ENCODE results near the gene SNUPN.

The SNUPN gene

DNA sequence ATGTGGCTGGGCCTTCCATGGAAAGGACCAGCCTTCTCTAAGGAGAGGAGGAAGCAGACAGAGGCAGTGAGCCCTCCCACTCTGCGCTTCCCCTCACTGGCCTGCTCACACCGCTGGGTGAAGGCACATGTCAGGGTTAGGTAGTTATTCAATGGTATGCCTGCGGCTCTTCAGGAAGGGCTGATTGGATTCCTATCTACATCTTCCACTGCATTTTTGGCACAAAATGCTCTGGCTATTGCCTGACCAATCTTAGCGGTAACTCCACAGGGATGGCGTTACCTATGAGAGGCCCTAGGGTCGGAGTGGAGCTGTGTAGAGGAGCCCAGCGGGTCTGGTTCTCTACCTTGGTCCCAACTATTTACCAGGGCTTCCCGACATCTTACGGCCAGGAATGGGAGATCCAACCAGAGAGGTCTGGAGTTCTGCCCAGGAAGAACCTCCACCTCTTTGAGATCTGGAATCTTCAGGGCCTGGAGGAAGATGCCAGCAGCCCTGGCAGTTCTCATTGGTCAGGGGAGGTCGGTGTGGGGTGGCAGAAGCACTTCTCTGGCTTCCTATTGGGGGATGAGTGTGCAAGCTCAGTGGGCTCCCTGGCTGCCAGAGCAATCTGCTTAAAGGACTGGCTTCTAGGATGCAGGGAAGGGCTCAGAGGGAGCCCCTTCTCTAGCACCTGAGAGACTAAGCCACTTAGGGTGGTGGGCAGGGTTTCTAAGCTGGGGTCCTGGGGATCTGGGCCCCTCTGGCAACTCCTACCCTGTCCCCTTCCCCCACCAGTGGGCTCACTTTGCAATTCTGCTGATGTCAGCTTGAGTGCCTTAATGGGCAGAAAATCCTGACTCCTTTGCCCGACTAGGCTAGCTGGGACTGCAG lies 46.4 kb upstream of the SNUPN start:
- H3K27ac ChIP-seq (ENCODE audit: poor library complexity, severe bottlenecking), result peak overlapping the region; percentile 97
- TF ChIP-seq, protein P1, sequence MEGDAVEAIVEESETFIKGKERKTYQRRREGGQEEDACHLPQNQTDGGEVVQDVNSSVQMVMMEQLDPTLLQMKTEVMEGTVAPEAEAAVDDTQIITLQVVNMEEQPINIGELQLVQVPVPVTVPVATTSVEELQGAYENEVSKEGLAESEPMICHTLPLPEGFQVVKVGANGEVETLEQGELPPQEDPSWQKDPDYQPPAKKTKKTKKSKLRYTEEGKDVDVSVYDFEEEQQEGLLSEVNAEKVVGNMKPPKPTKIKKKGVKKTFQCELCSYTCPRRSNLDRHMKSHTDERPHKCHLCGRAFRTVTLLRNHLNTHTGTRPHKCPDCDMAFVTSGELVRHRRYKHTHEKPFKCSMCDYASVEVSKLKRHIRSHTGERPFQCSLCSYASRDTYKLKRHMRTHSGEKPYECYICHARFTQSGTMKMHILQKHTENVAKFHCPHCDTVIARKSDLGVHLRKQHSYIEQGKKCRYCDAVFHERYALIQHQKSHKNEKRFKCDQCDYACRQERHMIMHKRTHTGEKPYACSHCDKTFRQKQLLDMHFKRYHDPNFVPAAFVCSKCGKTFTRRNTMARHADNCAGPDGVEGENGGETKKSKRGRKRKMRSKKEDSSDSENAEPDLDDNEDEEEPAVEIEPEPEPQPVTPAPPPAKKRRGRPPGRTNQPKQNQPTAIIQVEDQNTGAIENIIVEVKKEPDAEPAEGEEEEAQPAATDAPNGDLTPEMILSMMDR (IDR thresholded peaks at IDR 0.05; ENCODE audit: poor library complexity, severe bottlenecking), result no peak
- no peaks in the 10 kb centered on the region for H3K9me3 ChIP-seq (ENCODE audit: severe bottlenecking)
- no peak overlapping the region for H3K4me3 ChIP-seq (ENCODE audit: severe bottlenecking)
- no peaks in the 10 kb centered on the region for H3K36me3 ChIP-seq (ENCODE audit: low read depth)
- no peaks in the 10 kb centered on the region for H3K27me3 ChIP-seq (ENCODE audit: insufficient read depth, poor library complexity, severe bottlenecking)
- H3K4me1 ChIP-seq (ENCODE audit: insufficient read depth, poor library complexity, severe bottlenecking), result peaks cover 44% of the 10 kb centered on the region
- DNase-seq (ENCODE audit: low spot score) (no peak), ATAC-seq (ENCODE audit: low read depth) (no peak)

DNA sequence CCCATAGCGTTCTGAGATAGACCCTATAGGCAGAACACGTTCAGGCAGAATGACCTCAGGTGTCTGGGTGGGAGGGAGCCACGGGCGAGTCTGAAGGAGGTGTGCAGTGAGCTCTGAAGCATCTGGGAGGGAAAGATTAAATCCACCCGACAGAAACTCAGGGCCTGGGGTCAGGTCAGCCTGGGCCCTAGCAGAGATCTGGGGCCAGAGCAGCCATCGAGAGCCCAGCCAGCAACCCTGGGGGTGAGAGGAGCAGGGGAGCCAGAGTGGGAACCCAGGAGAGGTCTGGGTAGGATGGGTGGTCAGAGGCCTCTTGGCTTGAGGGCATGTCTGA lies 44.3 kb upstream of the SNUPN start:
- TF ChIP-seq, protein P1 (IDR thresholded peaks at IDR 0.05; ENCODE audit: poor library complexity, severe bottlenecking), result no peak
- H3K4me1 ChIP-seq (ENCODE audit: insufficient read depth, poor library complexity, severe bottlenecking), result peaks cover 62% of the 10 kb centered on the region
- peak overlapping the region; percentile 97 for H3K27ac ChIP-seq (ENCODE audit: poor library complexity, severe bottlenecking)
- ATAC-seq (ENCODE audit: low read depth) (no peak), DNase-seq (ENCODE audit: low spot score) (no peak)
- H3K27me3 ChIP-seq (ENCODE audit: insufficient read depth, poor library complexity, severe bottlenecking), result no peaks in the 10 kb centered on the region
- no peaks in the 10 kb centered on the region for H3K9me3 ChIP-seq (ENCODE audit: severe bottlenecking)
- H3K4me3 ChIP-seq (ENCODE audit: severe bottlenecking), result no peak overlapping the region
- H3K36me3 ChIP-seq (ENCODE audit: low read depth), result peaks cover 5% of the 10 kb centered on the region

DNA sequence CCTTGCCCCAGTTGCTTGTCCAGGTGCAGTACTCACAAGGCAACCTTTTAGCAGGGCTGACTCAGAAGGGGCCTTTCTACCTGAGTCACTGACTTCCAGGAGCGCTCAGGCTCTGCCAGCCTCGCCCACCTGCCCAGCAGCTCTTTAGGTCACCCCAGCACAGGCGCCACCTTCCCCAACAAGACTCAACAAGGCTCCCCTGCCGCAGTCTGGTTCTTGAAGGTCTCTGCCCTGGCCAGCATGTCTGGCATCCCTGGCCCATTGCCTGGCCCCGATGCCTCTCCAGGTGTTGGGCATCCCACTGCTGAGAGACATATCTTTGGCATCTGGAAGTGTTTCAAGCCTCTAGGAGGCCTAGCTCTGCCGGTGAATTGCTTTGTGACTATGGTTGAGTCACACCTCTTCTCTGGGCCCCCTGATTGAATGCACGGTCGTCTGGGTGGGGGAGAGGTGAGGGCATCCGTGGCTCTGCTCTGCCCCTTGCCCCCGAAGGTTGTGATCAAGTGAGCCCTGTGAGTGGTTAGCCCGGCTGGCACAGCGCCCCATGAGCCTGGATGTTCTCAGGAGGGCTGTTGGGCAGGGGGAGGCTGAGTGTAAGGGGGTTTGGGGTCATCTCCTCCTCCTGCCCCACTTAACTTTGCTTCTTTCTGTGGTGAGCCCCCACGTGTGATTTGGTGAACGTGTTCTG lies 43.8 kb upstream of the SNUPN start:
- H3K4me3 ChIP-seq (ENCODE audit: severe bottlenecking), result no peak overlapping the region
- H3K9me3 ChIP-seq (ENCODE audit: severe bottlenecking), result no peaks in the 10 kb centered on the region
- DNase-seq (ENCODE audit: low spot score) (peak; percentile 100), ATAC-seq (ENCODE audit: low read depth) (peak; percentile 77)
- TF ChIP-seq, protein P1 (IDR thresholded peaks at IDR 0.05; ENCODE audit: poor library complexity, severe bottlenecking), result peak; percentile 40
- H3K27ac ChIP-seq (ENCODE audit: poor library complexity, severe bottlenecking), result peak overlapping the region; percentile 97
- peaks cover 64% of the 10 kb centered on the region for H3K4me1 ChIP-seq (ENCODE audit: insufficient read depth, poor library complexity, severe bottlenecking)
- H3K36me3 ChIP-seq (ENCODE audit: low read depth), result peaks cover 5% of the 10 kb centered on the region
- no peaks in the 10 kb centered on the region for H3K27me3 ChIP-seq (ENCODE audit: insufficient read depth, poor library complexity, severe bottlenecking)

- peak overlapping the region; percentile 97 for H3K27ac ChIP-seq (ENCODE audit: poor library complexity, severe bottlenecking)
- H3K36me3 ChIP-seq (ENCODE audit: low read depth), result peaks cover 5% of the 10 kb centered on the region
- H3K4me3 ChIP-seq (ENCODE audit: severe bottlenecking), result no peak overlapping the region
- H3K9me3 ChIP-seq (ENCODE audit: severe bottlenecking), result no peaks in the 10 kb centered on the region
- H3K27me3 ChIP-seq (ENCODE audit: insufficient read depth, poor library complexity, severe bottlenecking), result no peaks in the 10 kb centered on the region
- peak; percentile 64 for ATAC-seq (ENCODE audit: low read depth)
- TF ChIP-seq, protein P1 (IDR thresholded peaks at IDR 0.05; ENCODE audit: poor library complexity, severe bottlenecking), result no peak
- peak; percentile 99 for DNase-seq (ENCODE audit: low spot score)
- peaks cover 57% of the 10 kb centered on the region for H3K4me1 ChIP-seq (ENCODE audit: insufficient read depth, poor library complexity, severe bottlenecking)
These were observed 41.4 kb upstream of the SNUPN start for GRCh38 chr15:75666823-75667501.

All from RWPE2 (cell line).